HCEC 1CT (cell line): Measurements from ENCODE around the gene ZBTB7A.

Experiments used
- DNase-seq: peaks from one replicate; pipeline ENCODE4 v3.0.0-alpha.2; 2017

Gene ZBTB7A

DNA sequence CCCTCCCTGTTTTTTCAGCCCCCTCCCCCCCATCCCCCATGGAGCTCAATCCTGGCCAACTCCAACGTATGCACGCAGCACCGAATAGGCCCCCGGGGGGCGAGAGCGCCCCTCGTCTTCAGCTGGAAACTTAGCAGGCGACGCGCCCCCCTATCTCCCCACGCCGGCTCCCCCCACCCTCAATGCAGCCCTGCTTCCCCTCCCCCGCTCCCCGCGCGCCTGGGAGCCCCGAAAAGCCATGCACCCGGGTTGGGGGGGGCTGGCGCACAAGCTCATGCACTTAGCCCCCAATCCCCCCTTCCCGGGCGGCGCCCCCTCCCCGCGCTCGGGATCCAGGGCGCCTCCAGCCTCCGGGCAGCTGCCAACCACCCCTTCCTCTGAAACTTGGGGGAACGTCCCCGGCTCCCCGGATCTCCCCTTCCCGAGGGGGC lies 508 bp downstream of the ZBTB7A start:
- DNase-seq = no peak

DNA sequence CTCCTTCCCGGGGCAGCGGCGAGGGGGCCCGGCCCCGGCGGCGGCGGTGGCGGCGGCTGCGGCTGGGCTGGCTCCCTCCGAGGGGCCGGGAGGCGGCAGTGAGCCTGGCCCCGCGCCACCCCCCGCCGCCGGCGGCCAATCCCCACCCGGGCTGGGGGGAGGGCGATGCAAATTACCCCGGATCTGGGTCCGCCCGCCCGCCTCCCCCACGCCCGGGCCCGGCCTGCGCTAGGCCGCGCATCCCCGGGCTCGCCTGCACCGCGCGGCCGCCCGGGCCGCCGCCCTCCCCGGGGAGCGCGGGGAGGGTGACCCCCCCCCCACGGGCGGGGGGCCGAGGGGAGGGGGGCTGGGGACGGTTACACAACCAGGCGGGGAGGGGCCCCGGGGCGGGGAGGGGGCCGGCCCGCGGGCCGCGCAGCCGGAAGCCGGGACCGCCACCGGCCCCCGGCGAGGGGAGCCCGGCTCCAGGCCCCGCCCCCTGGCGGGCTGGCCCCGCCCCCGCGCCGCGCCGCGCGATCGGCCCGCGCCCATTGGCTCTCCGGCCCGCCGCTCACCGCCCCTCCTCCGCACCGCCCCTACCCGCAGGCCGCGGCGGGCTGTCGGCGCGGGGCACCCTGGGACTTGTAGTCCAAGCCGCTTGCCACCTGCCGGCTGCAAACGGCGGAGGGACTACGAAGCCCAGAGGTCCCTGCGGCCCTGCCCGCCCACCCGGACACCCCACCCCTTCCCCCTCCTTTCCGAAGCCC lies 1.1 kb downstream of the ZBTB7A start:
- DNase-seq = peak; percentile 97

DNA sequence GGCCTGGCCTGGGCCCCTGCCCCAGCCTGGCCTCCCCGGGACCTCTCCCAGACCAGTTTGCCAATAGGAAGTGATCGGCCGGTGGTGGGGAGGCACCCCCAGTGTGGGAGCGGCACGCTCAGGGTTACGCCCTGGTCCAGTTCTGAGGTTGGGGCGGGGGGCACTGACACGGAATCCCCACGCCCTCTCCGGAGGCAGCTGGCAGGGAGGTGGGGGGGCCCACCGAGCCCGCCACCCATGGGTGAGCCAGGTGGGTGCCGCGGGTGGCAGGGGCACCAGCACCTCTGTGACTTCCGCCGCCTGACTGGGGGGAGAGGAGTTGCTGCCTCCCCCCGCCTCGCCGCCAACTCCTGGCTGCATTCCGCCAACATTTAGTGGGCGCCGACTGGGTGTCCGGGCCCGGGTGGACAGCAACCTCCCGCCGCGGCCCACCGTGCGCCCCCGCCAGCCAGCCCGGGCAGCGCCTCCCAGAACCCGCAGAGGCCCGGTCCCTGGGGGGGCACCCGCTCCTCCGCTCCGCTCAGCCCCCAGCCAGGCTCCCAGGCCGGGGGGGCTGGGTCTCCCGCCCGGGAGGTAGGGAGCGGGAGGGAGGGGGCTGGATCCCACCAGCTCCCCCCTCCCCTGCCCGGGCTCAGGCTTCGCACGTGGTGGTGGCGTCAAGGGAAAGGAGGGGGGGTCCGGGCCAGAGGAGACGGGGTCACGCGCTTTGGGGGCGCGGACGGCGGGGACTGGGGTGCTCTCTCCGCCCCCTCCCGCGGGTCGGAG lies 2.0 kb downstream of the ZBTB7A start:
- DNase-seq = no peak

DNA sequence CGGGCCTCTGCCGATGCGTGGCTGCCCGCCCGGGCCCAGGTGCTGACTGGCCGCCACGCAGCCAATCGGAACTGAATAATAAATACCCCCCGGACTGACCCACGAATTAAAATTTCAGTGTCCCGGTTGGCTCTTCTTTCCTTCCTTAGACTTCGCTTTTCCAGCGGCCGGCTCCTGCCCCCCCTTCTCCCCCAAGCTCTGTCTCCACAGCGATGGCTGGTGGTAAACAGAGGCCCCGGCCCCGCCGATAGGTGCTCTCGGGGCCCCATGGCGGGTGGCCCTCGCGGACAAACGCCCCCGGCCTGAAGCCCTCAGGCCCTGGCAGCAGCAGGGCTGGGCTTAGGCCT lies 2.6 kb downstream of the ZBTB7A start:
- DNase-seq = no peak

DNA sequence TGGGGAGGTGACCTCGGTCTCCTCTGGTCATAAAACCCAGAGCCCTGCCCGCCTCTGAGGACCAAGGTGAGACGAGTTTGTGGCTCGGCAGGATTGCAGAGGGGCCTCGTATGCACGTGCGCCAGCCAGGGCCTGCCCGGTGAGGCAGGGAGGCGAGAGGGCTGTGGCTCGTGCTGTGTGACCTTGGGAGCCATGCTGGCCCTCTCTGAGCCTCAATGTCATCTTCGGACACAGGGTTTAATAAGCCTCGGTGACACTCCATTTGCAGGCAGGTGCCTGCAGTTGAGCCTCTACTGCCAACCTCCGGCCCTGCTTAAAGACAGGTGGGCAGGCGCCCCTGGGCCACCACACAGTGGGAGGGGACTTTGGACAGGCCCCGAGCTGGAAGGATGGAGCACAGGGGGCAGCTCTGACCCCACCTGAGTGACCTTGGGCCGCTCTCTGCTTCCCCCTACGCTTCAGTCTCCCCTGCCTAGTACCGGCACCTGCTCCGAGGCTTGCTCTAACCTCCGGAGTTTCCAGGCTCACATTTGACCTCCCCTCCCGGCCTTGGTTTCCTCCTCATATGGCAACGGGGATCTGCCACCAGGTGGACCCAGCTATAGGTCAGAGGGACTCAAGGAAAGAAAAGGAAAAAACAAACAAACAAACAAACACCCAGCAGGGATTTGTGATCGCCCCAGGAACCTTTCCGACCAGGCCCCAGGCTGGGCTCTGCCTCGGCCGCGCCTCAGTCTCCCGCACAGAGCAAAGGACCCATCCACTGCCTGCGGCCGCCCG lies 3.1 kb downstream of the ZBTB7A start:
- no peak for DNase-seq

DNA sequence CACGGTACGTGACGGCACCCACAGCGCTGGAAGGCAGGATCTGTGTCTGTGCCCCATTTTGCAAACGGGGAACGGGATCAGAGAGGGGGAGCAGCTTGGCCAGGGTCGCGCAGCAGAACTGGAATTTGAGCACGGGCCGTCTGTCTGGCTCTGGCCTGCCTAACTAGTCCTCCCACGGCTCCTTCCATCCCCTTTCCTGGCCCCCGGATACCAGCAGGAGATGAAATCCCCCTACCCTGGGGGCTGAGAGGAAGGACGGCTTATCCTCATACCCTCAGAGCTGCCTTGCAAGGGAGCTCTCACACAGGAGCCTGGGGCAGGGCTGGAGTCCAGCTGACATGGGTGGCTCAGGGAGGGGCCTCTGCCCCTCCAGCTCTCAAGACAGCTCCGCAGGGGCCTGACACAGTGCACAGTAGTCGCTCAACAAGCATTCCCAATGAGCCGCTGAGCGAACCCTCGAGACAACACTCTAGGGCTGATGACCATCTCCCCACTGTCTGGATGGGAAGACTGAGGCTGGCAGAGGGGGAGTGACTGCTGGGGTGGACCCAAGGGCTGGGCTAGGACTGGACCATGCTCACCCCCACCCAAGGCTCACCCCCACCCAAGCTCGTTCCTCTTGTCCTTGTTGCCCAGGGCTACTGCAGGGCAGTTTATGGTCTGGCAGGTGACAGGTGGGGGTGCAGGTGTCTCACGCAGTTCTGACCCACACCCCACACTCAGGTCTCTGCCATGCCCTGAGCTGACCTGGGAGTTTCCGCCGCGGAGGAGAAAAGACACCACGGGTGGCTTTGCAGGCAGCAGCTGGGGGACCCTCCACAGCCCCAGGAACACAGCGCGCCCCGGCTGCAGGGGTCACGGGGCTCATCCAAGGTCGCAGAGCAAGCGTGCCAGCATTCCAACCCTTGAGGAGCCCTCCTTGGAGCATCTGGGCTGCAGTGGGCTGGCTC lies 4.0 kb downstream of the ZBTB7A start:
- no peak for DNase-seq

DNA sequence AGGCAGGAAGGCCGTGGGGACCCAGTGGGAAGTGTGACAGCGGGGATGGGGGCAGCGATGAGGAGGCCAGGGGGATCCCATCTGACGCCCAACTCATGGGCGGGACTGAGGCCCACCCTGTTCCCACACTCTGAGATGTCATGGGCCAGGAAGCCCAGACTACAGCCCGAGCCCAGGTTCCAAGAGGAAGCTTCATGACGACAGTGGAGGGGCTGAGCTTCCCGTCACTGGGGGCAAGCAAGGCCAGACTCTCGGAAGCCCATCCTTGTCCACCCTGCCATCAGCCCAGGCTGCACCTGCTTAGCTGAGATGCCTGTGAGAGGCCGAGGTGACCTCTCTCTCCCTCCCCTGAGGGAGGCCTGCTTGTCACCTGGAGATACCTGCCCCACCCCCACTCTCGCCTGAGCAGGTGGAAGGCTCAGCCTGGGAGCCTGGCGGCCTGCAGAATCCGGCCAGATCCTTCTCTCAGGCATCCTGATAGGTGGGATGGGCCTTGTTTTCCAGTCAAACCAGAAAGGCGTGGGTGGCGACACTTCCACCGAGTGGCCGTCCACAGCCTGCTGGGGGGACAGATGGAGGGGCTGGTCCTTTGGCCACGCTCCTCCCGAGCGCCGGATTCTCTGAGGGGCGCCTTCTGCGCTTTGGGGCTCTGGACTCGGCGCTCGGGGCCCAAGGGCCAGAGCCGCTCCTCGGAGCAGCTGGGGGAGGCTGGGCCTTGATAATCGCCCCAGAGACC lies 4.8 kb downstream of the ZBTB7A start:
- DNase-seq = no peak

DNA sequence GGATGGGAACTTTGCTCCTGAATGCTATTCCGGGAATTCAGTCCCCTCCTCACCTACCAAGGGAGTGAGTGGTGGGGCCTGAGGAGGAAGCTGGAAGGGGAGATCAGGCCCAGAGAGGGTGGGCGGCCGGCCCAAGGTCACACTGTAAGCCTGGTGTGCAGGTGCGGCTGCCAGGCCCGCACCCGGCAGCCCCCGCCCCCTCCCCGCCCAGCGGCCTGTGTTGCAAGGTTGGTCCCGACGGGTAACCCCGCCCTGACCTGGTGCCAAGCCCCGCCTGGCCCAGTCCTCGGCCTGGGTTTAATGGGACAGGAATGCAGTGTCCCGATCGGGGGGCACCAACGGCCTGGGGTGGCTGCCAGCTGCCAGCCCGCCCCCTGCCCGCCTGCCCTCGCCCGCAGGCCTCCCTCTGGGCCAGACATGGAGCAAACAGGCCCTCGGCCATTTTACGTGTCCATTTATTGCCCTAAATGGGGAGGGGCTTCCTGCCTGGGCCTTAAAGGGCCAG lies 5.5 kb downstream of the ZBTB7A start:
- DNase-seq = no peak

DNA sequence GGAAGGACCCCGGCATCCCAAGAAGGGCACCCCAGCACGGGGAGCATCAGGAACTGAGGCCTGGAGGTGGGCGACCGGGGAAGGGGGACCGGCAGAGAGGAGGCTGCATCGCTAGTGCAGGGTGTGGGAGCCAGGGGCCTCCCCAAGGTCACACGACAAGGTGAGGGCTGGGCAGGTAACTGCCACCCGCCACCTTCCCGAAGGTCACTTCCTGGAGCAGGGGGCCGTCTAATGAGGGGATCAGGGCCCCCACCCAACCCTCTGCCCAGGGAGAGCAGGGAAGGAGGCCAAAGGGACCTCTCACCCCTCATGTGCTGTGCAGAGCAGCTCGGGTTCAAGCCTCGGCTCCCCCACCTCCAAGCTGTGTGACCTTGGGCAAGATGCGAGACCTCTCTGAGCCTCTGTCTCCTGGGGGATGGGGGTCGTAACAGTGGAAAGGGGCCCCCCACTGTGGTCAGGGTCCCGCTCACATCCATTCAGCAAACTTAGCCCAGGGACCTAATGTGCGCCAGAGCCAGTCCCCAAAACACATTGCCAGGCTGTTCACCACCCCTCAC lies 6.0 kb downstream of the ZBTB7A start:
- DNase-seq = no peak

DNA sequence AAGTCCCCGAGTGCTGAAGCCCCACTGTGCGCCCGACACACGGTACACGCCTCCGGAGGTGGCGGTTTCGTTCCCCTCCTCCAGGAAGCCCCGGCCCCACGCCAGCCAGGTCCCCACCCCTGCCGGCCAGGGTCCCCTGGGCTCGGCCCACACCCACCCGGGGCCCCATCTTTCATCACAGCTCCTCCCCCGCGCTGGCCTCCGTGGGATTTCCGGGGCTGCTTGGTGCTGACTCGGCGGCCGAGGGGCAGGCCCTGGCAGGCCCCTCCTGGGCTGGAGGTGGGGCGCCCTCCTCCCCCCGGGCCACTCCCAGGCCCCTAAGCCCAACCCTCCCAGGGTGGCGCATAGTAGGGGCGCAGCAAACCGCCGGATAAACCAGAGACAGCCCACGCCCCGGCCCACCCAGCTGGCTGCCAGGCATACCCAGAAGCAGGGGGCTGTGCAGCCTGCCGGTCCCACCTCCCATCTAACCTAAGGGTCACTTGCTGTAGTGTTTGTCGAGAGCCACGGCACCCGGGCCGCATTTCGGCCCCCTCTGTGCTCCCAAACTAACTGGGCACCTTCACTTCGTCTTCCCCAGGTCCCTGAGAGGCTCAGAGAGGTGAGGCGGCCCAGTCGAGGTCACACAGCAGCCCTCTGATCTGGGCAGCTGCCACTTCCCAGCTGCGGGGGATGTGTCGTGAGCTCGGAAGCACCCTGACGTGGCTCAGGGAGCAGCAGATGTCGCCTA lies 6.6 kb downstream of the ZBTB7A start:
- DNase-seq = no peak

DNA sequence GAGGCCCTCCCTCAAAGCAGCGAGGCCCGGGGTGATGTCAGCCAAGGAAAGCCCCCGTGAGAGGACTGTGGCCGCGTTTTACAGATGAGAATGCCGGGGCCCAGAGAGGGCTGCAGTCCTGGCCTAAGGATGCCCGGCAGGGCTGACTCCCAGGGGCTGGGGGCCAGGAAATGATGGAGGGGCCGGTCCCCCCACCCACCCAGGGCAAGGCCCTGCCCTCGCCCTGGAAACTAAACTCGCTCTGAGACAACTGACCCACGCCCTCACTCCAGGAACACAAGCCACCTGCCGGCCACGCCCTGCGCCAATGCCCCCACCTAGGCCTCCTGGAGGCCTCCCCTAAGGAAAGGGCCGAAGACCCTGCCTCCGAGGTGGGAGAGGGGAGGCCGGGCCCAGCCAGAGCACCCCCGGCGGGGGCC lies 7.2 kb downstream of the ZBTB7A start:
- no peak for DNase-seq

DNA sequence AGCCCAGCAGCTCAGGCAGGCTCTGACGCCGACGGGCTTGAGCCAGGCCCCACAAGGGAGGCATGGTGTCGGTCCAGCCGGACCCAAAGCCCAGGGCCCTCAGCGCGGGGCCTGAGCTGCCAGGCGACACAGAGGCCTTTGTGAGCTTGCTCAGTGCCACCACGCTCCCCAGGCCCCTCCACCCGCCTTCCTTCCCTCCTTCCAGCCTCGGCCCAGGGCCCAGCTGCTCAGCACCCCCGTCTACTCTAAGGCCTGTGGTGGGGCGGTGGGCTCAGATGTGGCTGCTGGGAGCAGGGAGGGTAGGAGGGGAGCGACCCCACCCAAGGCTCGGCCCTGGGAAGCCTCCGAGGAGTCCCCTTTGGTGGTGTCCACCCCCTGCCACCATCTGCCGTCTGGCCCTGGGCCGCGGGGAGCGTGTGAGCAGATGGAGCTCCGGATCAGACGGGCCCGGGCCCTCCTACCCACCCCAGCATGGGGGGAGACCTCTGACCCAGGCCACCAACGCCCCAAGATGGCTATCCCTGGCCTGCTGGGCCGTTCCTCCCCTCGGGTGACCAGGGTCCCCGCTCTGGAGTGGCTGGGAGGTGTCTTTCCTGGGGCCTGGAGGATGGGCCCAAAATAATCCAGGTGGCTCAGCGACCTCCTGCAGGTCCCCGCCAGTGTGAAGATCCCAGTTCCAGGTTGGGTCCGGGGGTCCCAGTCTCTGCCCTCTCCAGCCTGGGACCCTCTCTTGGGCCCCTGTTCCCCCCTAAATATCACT lies 7.8 kb downstream of the ZBTB7A start:
- no peak for DNase-seq

DNA sequence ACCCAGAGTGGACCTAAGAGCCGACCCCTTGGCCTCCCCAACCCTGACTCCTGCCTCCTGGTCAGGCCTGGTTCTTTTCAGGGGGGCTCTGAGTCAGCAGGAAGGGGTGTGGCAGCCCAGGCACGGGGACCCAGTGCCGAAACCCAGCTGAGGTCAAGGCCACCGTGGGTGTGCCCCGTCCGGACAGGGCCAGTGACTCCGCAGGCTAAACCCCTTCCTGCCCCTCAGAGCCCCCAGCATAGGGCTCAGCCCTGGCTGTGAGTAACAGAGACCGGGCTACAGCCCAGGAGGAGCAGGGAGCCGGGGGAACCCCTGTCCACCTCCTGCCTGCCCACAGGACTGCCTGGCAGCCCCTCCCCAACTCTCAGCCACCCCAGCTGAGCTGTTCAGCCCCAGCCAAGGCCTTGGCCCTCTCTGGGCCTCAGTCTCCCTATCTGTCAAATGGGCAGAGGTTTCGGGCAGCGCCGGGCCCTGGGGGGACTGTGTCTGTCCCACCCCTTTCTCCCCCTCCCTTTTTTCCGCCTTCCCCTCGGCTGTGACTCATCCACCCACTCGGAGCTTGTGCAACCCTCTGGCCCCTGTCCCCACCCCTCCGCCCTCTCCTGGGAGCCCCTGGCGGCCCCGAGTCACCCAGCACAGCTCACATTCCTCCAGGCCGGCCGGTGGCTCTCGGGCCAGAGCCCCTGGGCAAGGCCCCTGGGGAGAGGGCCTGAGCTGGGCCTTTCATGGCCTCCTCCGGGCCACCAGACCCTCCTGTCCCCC lies 8.6 kb downstream of the ZBTB7A start:
- DNase-seq = peak; percentile 92

DNA sequence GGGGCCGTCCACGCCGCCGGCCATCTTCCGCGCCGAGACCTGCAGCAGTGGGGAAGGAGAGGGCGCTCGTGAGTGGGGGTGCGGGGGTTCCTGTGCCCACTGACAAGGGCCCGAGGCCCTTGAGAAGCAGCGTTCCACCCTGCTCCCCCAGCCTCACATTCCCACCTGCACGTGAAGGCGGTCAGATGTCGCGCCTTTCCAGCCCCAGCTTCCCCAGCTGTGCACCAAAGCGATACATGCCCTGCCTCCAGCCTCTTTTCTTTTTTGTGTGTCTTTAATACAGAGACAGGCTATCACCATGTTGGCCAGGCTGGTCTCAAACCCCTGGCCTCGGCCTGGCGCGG lies 11.5 kb downstream of the ZBTB7A start:
- no peak for DNase-seq

DNA sequence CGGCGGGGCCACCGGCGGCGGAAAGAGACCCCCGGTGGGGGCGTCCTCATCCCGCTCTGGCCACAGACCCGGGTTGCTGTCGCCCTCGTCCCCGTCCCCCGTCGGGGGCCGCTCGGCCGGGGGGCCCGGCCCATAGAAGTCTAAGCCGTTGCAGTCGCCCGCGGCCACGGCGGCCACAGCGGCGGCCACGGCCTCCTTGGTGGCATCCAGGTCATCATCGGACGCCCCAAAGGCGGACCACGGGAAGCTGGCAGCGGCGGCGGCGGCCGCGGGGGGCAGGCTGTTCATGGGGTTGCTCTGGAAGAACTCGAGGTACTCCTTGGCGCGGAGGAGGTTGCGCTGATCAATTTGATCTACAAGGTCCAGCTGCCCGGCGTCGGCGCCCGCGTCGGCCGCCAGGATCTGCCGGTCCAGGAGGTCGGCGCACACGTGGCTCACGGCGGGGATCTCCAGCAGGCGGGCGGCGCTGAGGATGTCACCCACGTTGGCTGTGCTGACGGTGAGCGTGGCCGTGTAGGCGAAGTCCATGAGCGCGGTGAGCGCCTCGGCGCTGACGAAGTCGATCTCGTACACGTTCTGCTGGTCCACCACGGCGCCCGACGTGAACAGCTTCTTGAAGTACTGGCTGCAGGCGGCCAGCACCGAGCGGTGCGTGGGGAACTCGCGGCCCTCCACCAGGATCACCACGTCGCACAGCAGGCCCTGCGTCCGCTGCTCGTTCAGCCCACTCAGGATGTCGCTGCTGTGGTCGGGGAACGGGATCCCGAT lies 12.1 kb downstream of the ZBTB7A start:
- no peak for DNase-seq

DNA sequence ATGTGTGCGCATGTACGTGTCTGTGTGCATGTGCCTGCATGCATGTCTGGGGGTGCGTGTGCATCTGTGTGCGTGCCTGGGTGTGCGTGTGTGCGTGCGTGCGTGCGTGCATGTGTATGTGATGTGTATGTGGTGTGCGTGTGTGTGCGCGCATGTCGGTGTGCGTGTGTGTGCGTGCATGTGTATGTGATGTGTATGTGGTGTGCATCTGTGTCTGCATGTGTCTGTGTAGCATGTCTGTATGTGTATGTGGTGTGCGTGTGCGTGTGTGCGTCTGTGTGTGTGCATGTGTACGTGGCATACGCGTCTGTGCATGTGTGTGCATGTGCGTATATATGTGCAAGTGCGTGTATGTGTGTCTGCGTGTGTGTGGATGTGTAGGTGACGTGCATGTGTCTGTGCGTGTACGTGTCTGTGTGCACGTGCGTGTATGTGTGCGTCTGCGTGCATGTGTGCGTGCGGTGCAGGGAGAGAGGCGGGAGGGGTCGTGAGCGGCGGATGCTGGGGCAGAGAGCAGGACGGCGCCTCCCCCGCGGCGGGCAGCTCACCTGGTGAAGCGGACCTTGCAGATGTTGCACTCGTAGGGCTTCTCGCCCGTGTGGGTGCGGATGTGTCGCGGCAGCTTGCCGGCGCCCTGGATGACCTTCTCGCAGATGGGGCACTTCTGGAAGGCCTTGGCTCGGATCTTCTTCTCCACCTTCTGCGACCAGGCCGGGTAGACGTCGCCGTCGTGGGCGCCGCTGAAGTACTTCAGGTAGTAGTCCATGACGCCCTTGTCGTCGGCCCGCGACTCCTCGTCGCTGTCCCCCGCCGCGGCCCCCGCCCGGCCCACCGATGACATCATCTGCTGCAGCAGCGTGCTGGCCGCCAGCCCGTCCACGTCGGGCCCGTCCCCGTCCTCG lies 13.0 kb downstream of the ZBTB7A start:
- DNase-seq = no peak

DNA sequence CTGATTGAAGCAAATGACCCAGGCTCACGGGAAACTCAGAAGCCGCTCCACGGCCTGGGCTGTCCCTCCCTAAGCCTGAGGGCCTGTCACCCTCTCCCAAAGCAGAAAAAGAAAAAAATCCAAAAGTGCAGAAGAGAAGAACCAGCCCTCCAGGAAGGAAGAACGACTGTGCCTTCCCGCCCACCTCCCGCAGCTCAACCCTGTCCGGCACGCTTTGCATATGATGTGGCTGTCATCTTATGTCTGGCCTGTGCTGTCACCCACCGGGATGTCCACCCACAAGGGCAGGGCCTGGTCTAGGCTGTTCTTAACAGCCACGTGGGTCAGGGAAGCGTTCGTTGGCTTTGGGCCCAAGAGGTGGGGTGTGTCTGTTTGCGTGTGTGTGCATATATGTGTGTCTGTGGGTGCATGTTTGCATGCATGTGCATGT lies 13.7 kb downstream of the ZBTB7A start:
- no peak for DNase-seq
